Lung (tissue), 12 donors: ENCODE data around the gene TMEM164. TPM values are rescaled to one million over a fixed set of nuclear protein-coding genes. Genes with fewer than 3 reads are reported as not detected.

Experiments
- ATAC-seq: fragments of 200-7000 bp; cut with Tn5 transposase; one replicate; pipeline ENCODE4 v1.9.1; 2020; ENCODE audit warnings: moderate number of reproducible peaks; ENCODE audit not compliant: insufficient read depth, low FRiP score
- DNase-seq, 3 donors: peaks; one replicate each; pipeline ENCODE4 v3.0.0-alpha.2; 2013 to 2017
- H3K27ac ChIP-seq, 2 donors: one replicate each; pipeline ENCODE4 v1.5.1; 2013; ENCODE audit warnings: mild to moderate bottlenecking in 2 of 2, moderate library complexity in 2 of 2, control low read depth in 1 of 2, inconsistent platforms in 1 of 2, low read depth in 1 of 2, low read length in 1 of 2
- H3K27me3 ChIP-seq, 3 donors: one replicate each; pipeline ENCODE4 v1.5.1; 2013; ENCODE audit warnings: low read length in 2 of 3; ENCODE audit not compliant: control insufficient read depth in 3 of 3, insufficient read depth in 3 of 3
- H3K36me3 ChIP-seq, 4 donors: one replicate each; pipeline ENCODE4 v1.5.1; 2013; ENCODE audit warnings: low read length in 4 of 4, mild to moderate bottlenecking in 1 of 4, moderate library complexity in 1 of 4; ENCODE audit not compliant: control insufficient read depth in 4 of 4, insufficient read depth in 4 of 4
- H3K4me1 ChIP-seq, 5 donors: one replicate each; pipeline ENCODE4 v1.5.1; 2013; ENCODE audit warnings: low read length in 5 of 5, mild to moderate bottlenecking in 2 of 5, moderate library complexity in 1 of 5; ENCODE audit not compliant: control insufficient read depth in 5 of 5, insufficient read depth in 5 of 5
- H3K4me3 ChIP-seq: one replicate; pipeline ENCODE4 v1.5.1; 2013; ENCODE audit warnings: mild to moderate bottlenecking, control low read depth, moderate library complexity
- H3K9ac ChIP-seq, 2 donors: one replicate each; pipeline ENCODE4 v1.5.1; 2013; ENCODE audit warnings: low read length in 2 of 2, control low read depth in 1 of 2; ENCODE audit not compliant: insufficient read depth in 1 of 2
- H3K9me3 ChIP-seq, 4 donors: one replicate each; pipeline ENCODE4 v1.5.1; 2013; ENCODE audit warnings: low read length in 3 of 4, mild to moderate bottlenecking in 1 of 4, moderate library complexity in 1 of 4; ENCODE audit not compliant: control insufficient read depth in 4 of 4, insufficient read depth in 3 of 4
- CTCF ChIP-seq: IDR thresholded peaks from 2 replicates; pipeline ENCODE4 v1.5.1; 2012; ENCODE audit warnings: mild to moderate bottlenecking; ENCODE audit errors: control extremely low read depth, extremely low read depth
- WGBS, 2 donors: extraction: QIAGEN DNeasy Blood & Tissue Kit; methylation state at CpG; one replicate each; pipeline ENCODE4 v1.1.7; 2013; 5-methylcytosine and 5-hydroxymethylcytosine counted together
- polyA plus RNA-seq, 2 donors: library from polyadenylated mRNA; stranded (reverse); fragments of 200-250 nt; gene quantifications; one replicate each; pipeline ENCODE4 v1.2.1, GENCODE V29; 2013
- total RNA-seq, 2 donors: library from RNA; depleted of rRNA in 1 of 2; stranded (reverse); fragments of >200 nt in 1 of 2; gene quantifications; one replicate each; pipeline ENCODE4 v1.2.1, GENCODE V29; 2014 to 2021
- donor health status: control.
- donor health status: control.
- donor health status: Bipolar disorder and iron deficiency.
- donor health status: healthy.
- donor health status: DM: yes; HTN: yes; CAD: no.

Gene TMEM164
- total and polyA plus RNA-seq, 4 donors: 22.4 to 87.0 (median 38.0) TPM

- no peaks in the 10 kb centered on the region for H3K36me3 ChIP-seq
- H3K27ac ChIP-seq: no peak overlapping the region
- 51 to 73% methylated on average over 5 of the region's 5 CpGs for WGBS, 2 donors
Measured at GRCh38 chrX:110210417-110211139, 207.7 kb downstream of the TMEM164 start.

GRCh38 chrX:110211340-110211739, 208.4 kb downstream of the TMEM164 start:
- Histone ChIP-seq H3K9ac (no peak overlapping the region), H3K27me3 (peaks cover 0 to 31% (median 27%) of the 10 kb centered on the region in 3 donors)
- WGBS, 2 donors: 72 to 100% methylated on average over 1 of the region's 1 CpG

More at GRCh38 chrX:110210417-110211139, 207.7 kb downstream of the TMEM164 start:
- DNase-seq: no peak
- TF ChIP-seq CTCF: no peak
- no peaks in the 10 kb centered on the region for H3K9me3 ChIP-seq
- H3K9ac ChIP-seq: no peak overlapping the region
- peaks cover 0 to 36% (median 23%) of the 10 kb centered on the region in 3 donors for H3K27me3 ChIP-seq
- ATAC-seq: no peak
- H3K4me1 ChIP-seq: peaks cover 0 to 2% (median 0%) of the 10 kb centered on the region in 5 donors
- H3K4me3 ChIP-seq: no peak overlapping the region

GRCh38 chrX:110212299-110212698, 209.4 kb downstream of the TMEM164 start:
- H3K27ac ChIP-seq: no peak overlapping the region
- no peaks in the 10 kb centered on the region for H3K36me3 ChIP-seq
- ATAC-seq: no peak
- H3K4me3 ChIP-seq: no peak overlapping the region
- no peak for DNase-seq
- TF ChIP-seq CTCF: no peak
- 79 to 91% methylated on average over 3 of the region's 3 CpGs for WGBS, 2 donors
- H3K9ac ChIP-seq: no peak overlapping the region
- H3K9me3 ChIP-seq: no peaks in the 10 kb centered on the region
- H3K27me3 ChIP-seq: peaks cover 0 to 27% (median 26%) of the 10 kb centered on the region in 3 donors
- H3K4me1 ChIP-seq: peaks cover 0 to 2% (median 0%) of the 10 kb centered on the region in 5 donors

More at GRCh38 chrX:110211340-110211739, 208.4 kb downstream of the TMEM164 start:
- Histone ChIP-seq H3K27ac (no peak overlapping the region), H3K4me1 (peaks cover 0 to 2% (median 0%) of the 10 kb centered on the region in 5 donors), H3K4me3 (no peak overlapping the region), H3K9me3 (no peaks in the 10 kb centered on the region), H3K36me3 (no peaks in the 10 kb centered on the region)
- no peak for ATAC-seq
- TF ChIP-seq CTCF: no peak
- DNase-seq: no peak
